Measurements from ENCODE around the gene INTS12.
"Not testable (repeated sequence)": the region's sequence is repeated elsewhere in the genome, so short reads cannot be mapped to it uniquely, and the experiment has no call there.

Gene INTS12

GRCh38 chr4:105708181-105709080 is at the start of gene INTS12, which contains the start of gene GSTCD:
INTS12 (minus strand) TSS chr4:105708689; CDS start chr4:105700005, 8,684 bp downstream.
GSTCD (plus strand) TSS chr4:105708784; CDS start chr4:105717614, 8,830 bp downstream.
- peak; percentile 83 for DNase-seq (ENCODE audit: low spot score)

GRCh38 chr4:105755375-105755774 is 46.9 kb upstream of the INTS12 start:
- no peak for DNase-seq (ENCODE audit: low spot score)

GRCh38 chr4:105753361-105753760 is 44.9 kb upstream of the INTS12 start:
- DNase-seq (ENCODE audit: low spot score), result no peak

GRCh38 chr4:105751718-105752299 is 43.3 kb upstream of the INTS12 start:
- DNase-seq (ENCODE audit: low spot score), result no peak

- no peak for DNase-seq (ENCODE audit: low spot score)
Observed at GRCh38 chr4:105748222-105748621, 39.7 kb upstream of the INTS12 start.

GRCh38 chr4:105741548-105741947 is 33.1 kb upstream of the INTS12 start:
- no peak for DNase-seq (ENCODE audit: low spot score)

- not testable (repeated sequence) for DNase-seq (ENCODE audit: low spot score)
Observed at GRCh38 chr4:105735217-105735616, 26.7 kb upstream of the INTS12 start.

- DNase-seq (ENCODE audit: low spot score), result not testable (repeated sequence)
Observed at GRCh38 chr4:105729895-105730294, 21.4 kb upstream of the INTS12 start.

GRCh38 chr4:105725623-105726022 is 17.1 kb upstream of the INTS12 start:
- no peak for DNase-seq (ENCODE audit: low spot score)

- no peak for DNase-seq (ENCODE audit: low spot score)
Observed at GRCh38 chr4:105719204-105719603, 10.7 kb upstream of the INTS12 start.

- peak; percentile 58 for DNase-seq (ENCODE audit: low spot score)
Observed at GRCh38 chr4:105715692-105716278, 7.3 kb upstream of the INTS12 start.

- DNase-seq (ENCODE audit: low spot score), result no peak
Observed at GRCh38 chr4:105714932-105715331, 6.4 kb upstream of the INTS12 start.

- DNase-seq (ENCODE audit: low spot score), result no peak
Observed at GRCh38 chr4:105714071-105714521, 5.6 kb upstream of the INTS12 start.

GRCh38 chr4:105712766-105713165 is 4.3 kb upstream of the INTS12 start:
- DNase-seq (ENCODE audit: low spot score), result no peak

- no peak for DNase-seq (ENCODE audit: low spot score)
Observed at GRCh38 chr4:105710678-105711077, 2.2 kb upstream of the INTS12 start.

GRCh38 chr4:105710012-105710600 is 1.6 kb upstream of the INTS12 start:
- no peak for DNase-seq (ENCODE audit: low spot score)

- DNase-seq (ENCODE audit: low spot score), result peak; percentile 10
Observed at GRCh38 chr4:105709081-105709450, 577 bp upstream of the INTS12 start.

- DNase-seq (ENCODE audit: low spot score), result peak; percentile 3
Observed at GRCh38 chr4:105707782-105708180, 708 bp downstream of the INTS12 start.

- no peak for DNase-seq (ENCODE audit: low spot score)
Observed at GRCh38 chr4:105698607-105699006, 9.9 kb downstream of the INTS12 start.

- not testable (repeated sequence) for DNase-seq (ENCODE audit: low spot score)
Observed at GRCh38 chr4:105695832-105696231, 12.7 kb downstream of the INTS12 start.

GRCh38 chr4:105694812-105695211 is 13.7 kb downstream of the INTS12 start:
- DNase-seq (ENCODE audit: low spot score), result not testable (repeated sequence)

GRCh38 chr4:105686571-105686970 is 21.9 kb downstream of the INTS12 start:
- DNase-seq (ENCODE audit: low spot score), result no peak
